ENCODE measurements around the gene JTB.

JTB gene

GRCh38 chr1:153977250-153978240 is at the start of gene JTB:
Gene JTB (minus strand): TSS chr1:153977674. CDS start chr1:153977252, 422 bp downstream.
- TF ChIP-seq EGR1 (IDR thresholded peaks at IDR 0.05) (no peak), EP300 (IDR thresholded peaks at IDR 0.05; ENCODE audit: borderline replicate concordance) (no peak), MAX (IDR thresholded peaks at IDR 0.05) (peak; percentile 79), TAF1 (IDR thresholded peaks at IDR 0.05; ENCODE audit: low read depth) (peak; percentile 89), TEAD4 (IDR thresholded peaks at IDR 0.05) (no peak), FOXM1 (IDR thresholded peaks at IDR 0.05; ENCODE audit: borderline replicate concordance, low read depth) (no peak), CREB1 (IDR thresholded peaks at IDR 0.05; ENCODE audit: low read depth) (no peak), TCF12 (IDR thresholded peaks at IDR 0.05; ENCODE audit: low read depth) (no peak), RAD21 (IDR thresholded peaks at IDR 0.05; ENCODE audit: low read depth) (no peak), REST (IDR thresholded peaks at IDR 0.05; ENCODE audit: low read depth) (no peak), NFIC (IDR thresholded peaks at IDR 0.05) (no peak), USF1 (IDR thresholded peaks at IDR 0.05) (0 out of 2 replicates have a peak, but pooled peaks have one; percentile 10), YY1 (IDR thresholded peaks at IDR 0.05; ENCODE audit: low read depth) (peak; percentile 93), CEBPB (IDR thresholded peaks at IDR 0.05) (no peak), ZBTB7A (IDR thresholded peaks at IDR 0.05; ENCODE audit: low read depth) (0 out of 2 replicates have a peak, but pooled peaks have one; percentile 28)

GRCh38 chr1:154019940-154020339 is 42.5 kb upstream of the JTB start:
- no peak for TF ChIP-seq RAD21 (IDR thresholded peaks at IDR 0.05; ENCODE audit: low read depth)
- no peak for TF ChIP-seq TCF12 (IDR thresholded peaks at IDR 0.05; ENCODE audit: low read depth)
- no peak for TF ChIP-seq EP300 (IDR thresholded peaks at IDR 0.05; ENCODE audit: borderline replicate concordance)
- TF ChIP-seq TAF1 (IDR thresholded peaks at IDR 0.05; ENCODE audit: low read depth), result no peak

GRCh38 chr1:154019269-154019668 is 41.8 kb upstream of the JTB start:
- TF ChIP-seq TAF1 (IDR thresholded peaks at IDR 0.05; ENCODE audit: low read depth) (no peak), RAD21 (IDR thresholded peaks at IDR 0.05; ENCODE audit: low read depth) (no peak), TCF12 (IDR thresholded peaks at IDR 0.05; ENCODE audit: low read depth) (no peak), REST (IDR thresholded peaks at IDR 0.05; ENCODE audit: low read depth) (no peak), NFIC (IDR thresholded peaks at IDR 0.05) (no peak), CREB1 (IDR thresholded peaks at IDR 0.05; ENCODE audit: low read depth) (no peak), USF1 (IDR thresholded peaks at IDR 0.05) (no peak)

GRCh38 chr1:154014154-154014907 is 36.9 kb upstream of the JTB start:
- TF ChIP-seq YY1 (IDR thresholded peaks at IDR 0.05; ENCODE audit: low read depth) (no peak), RAD21 (IDR thresholded peaks at IDR 0.05; ENCODE audit: low read depth) (no peak), CEBPB (IDR thresholded peaks at IDR 0.05) (no peak), TAF1 (IDR thresholded peaks at IDR 0.05; ENCODE audit: low read depth) (no peak), EP300 (IDR thresholded peaks at IDR 0.05; ENCODE audit: borderline replicate concordance) (no peak)

- TF ChIP-seq CEBPB (IDR thresholded peaks at IDR 0.05) (no peak), EP300 (IDR thresholded peaks at IDR 0.05; ENCODE audit: borderline replicate concordance) (no peak), YY1 (IDR thresholded peaks at IDR 0.05; ENCODE audit: low read depth) (no peak), FOXM1 (IDR thresholded peaks at IDR 0.05; ENCODE audit: borderline replicate concordance, low read depth) (no peak), MAX (IDR thresholded peaks at IDR 0.05) (no peak), CREB1 (IDR thresholded peaks at IDR 0.05; ENCODE audit: low read depth) (no peak), ZBTB7A (IDR thresholded peaks at IDR 0.05; ENCODE audit: low read depth) (no peak), TCF12 (IDR thresholded peaks at IDR 0.05; ENCODE audit: low read depth) (no peak), REST (IDR thresholded peaks at IDR 0.05; ENCODE audit: low read depth) (no peak), RAD21 (IDR thresholded peaks at IDR 0.05; ENCODE audit: low read depth) (no peak), TAF1 (IDR thresholded peaks at IDR 0.05; ENCODE audit: low read depth) (no peak), EGR1 (IDR thresholded peaks at IDR 0.05) (no peak), USF1 (IDR thresholded peaks at IDR 0.05) (no peak), NFIC (IDR thresholded peaks at IDR 0.05) (no peak), TEAD4 (IDR thresholded peaks at IDR 0.05) (no peak)
Measured at GRCh38 chr1:154012129-154012528, 34.7 kb upstream of the JTB start.
